Thymus (tissue), 11 donors: Measurements from ENCODE around the gene TRPV5. TPM values are rescaled to one million over a fixed set of nuclear protein-coding genes. Genes with fewer than 3 reads are reported as not detected.

Experiments
- DNase-seq, 9 donors: peaks; one replicate each; pipeline ENCODE4 v3.0.0-alpha.2; 2013; ENCODE audit warnings: low spot score in 9 of 9, low read depth in 6 of 9, missing footprints in 1 of 9
- H3K27ac ChIP-seq, 2 donors: one replicate each; pipeline ENCODE4 v1.5.1; 2013; ENCODE audit warnings: control low read depth in 1 of 2, low read depth in 1 of 2, low read length in 1 of 2, mild to moderate bottlenecking in 1 of 2, moderate library complexity in 1 of 2
- H3K27me3 ChIP-seq, 2 donors: one replicate each; pipeline ENCODE4 v1.5.1; 2013; ENCODE audit warnings: low read length in 1 of 2; ENCODE audit not compliant: control insufficient read depth in 2 of 2, insufficient read depth in 1 of 2
- H3K36me3 ChIP-seq, 2 donors: one replicate each; pipeline ENCODE4 v1.5.1; 2013; ENCODE audit warnings: low read length in 1 of 2, mild to moderate bottlenecking in 1 of 2, moderate library complexity in 1 of 2; ENCODE audit not compliant: control insufficient read depth in 2 of 2, insufficient read depth in 2 of 2
- H3K4me1 ChIP-seq, 2 donors: one replicate each; pipeline ENCODE4 v1.5.1; 2013; ENCODE audit warnings: low read length in 2 of 2; ENCODE audit not compliant: control insufficient read depth in 2 of 2, insufficient read depth in 2 of 2
- H3K4me3 ChIP-seq, 2 donors: one replicate each; pipeline ENCODE4 v1.5.1; 2013; ENCODE audit warnings: low read length in 2 of 2, control low read depth in 1 of 2, mild to moderate bottlenecking in 1 of 2
- H3K9me3 ChIP-seq, 2 donors: one replicate each; pipeline ENCODE4 v1.5.1; 2013; ENCODE audit warnings: low read length in 1 of 2, mild to moderate bottlenecking in 1 of 2; ENCODE audit not compliant: control insufficient read depth in 2 of 2, insufficient read depth in 1 of 2
- WGBS: extraction: QIAGEN DNeasy Blood & Tissue Kit; methylation state at CpG from one replicate; pipeline ENCODE4 v1.1.7; 2013; 5-methylcytosine and 5-hydroxymethylcytosine counted together
- polyA plus RNA-seq: library from polyadenylated mRNA; stranded (reverse); fragments of 200-250 nt; gene quantifications from one replicate; pipeline ENCODE4 v1.2.3, GENCODE V29; 2013
- total RNA-seq: library from RNA; stranded (reverse); fragments of 120-200 nt; gene quantifications from one replicate; pipeline ENCODE4 v1.2.4, GENCODE V29; 2013
- donor health status: healthy.

TRPV5 gene
- total and polyA plus RNA-seq, 2 donors: 0.02 to 0.05 TPM

DNA sequence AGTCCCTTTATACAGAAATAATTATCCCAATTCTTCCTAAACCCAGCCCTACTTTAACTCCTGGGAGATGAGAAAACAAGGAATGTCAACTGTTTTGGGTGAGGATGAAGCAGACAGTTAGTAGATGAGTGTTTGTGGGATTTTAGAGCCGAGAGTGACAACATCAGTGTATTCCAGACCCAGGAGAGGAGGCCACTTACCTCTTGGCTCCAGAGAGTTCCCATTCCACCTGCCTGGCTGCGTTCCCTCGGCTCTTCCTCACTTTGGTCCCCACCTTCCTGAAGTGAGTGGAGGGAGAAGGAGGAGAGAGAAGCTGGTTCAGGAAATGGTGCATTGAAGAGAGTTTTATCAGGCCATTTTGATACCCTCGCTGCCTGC, 28.0 kb upstream of the TRPV5 start:
- H3K36me3 ChIP-seq: no peaks in the 10 kb centered on the region
- WGBS: over 99% methylated on average over 4 of the region's 4 CpGs
- H3K4me3 ChIP-seq: no peak overlapping the region
- no peaks in the 10 kb centered on the region for H3K4me1 ChIP-seq
- DNase-seq: no peak
- no peaks in the 10 kb centered on the region for H3K27me3 ChIP-seq
- H3K27ac ChIP-seq: no peak overlapping the region
- no peaks in the 10 kb centered on the region for H3K9me3 ChIP-seq

DNA sequence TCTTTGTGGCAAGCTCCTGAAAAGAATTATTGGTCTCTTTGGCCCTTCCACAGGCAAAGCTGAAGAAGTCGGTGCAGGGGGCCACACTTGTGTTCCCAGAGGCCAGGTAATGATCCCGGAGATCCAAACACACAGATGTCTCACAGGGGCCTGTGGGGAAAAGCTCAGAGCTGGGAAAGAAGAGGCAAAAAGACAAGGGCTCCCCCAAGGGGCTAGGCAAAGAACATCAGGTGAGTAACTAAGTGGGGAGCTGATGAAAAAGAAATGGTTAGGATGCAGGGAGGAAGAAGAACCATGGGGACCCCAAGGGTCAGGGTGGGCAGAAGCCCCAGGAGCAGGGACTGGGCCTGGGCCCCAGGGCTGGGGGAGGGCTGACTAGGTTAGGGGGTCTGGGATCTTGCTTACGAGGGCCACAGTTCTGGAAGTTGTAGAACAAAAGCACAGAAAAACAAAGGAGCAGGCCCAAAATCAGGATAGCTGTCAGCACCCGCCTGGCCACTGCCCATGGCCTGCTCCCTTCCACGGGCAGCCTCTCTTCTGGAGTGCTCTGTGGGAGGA, 27.5 kb upstream of the TRPV5 start:
- no peaks in the 10 kb centered on the region for H3K4me1 ChIP-seq
- no peaks in the 10 kb centered on the region for H3K36me3 ChIP-seq
- no peak overlapping the region for H3K27ac ChIP-seq
- no peak overlapping the region for H3K4me3 ChIP-seq
- H3K27me3 ChIP-seq: no peaks in the 10 kb centered on the region
- WGBS: 95% methylated on average over 5 of the region's 5 CpGs
- no peaks in the 10 kb centered on the region for H3K9me3 ChIP-seq
- peak in 1 of 9 donors; percentile 25 for DNase-seq

DNA sequence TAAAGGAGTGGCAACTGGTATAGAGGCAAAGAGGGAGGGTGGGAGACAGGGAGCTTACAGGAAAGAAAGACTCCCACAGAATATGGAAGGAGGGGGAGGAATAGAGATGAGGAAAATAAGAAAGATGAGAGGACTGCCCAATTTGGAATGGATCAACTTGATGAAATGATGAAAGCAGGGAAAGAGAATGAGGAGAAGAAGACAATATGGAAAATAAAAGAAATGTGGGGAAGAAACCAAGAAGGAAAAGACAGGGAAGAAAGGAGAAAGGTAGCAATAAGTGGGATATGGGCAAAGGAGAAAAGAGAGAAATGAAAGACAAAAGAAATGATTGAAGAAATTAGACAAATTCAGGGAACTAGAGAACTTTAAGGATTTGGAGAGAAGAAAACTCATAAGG, 25.7 kb upstream of the TRPV5 start:
- no peak overlapping the region for H3K27ac ChIP-seq

DNA sequence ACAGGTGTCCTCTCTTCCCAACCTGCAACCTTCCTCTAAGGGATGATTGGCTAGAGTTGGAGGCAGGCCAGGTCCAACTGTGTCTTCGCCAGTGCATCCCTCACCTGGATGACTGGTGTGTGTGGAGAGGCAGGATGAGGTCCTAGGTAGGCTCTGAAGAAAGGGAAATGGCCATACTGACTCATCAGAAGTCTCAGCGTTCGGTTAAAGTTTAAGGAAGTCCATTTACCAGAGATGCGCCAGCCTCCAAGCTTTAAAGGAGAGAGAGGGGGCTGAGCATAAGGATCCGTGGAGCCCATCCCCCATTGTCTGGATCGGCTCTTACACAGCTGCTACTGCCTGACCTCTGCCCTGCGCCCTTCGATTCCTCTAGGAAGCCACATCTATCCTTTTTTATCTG, 24.2 kb upstream of the TRPV5 start:
- no peak for DNase-seq
- H3K27me3 ChIP-seq: no peaks in the 10 kb centered on the region
- WGBS: 78% methylated on average over 8 of the region's 8 CpGs
- no peak overlapping the region for H3K27ac ChIP-seq
- H3K4me3 ChIP-seq: no peak overlapping the region
- H3K9me3 ChIP-seq: peaks cover 1 to 7% of the 10 kb centered on the region in 2 donors
- no peaks in the 10 kb centered on the region for H3K36me3 ChIP-seq
- no peaks in the 10 kb centered on the region for H3K4me1 ChIP-seq

More for the DNA sequence above, 25.7 kb upstream of the TRPV5 start:
- Histone ChIP-seq H3K4me1 (no peaks in the 10 kb centered on the region), H3K36me3 (no peaks in the 10 kb centered on the region), H3K4me3 (no peak overlapping the region), H3K27me3 (no peaks in the 10 kb centered on the region), H3K9me3 (peaks cover 1 to 4% of the 10 kb centered on the region in 2 donors)
- DNase-seq: no peak

DNA sequence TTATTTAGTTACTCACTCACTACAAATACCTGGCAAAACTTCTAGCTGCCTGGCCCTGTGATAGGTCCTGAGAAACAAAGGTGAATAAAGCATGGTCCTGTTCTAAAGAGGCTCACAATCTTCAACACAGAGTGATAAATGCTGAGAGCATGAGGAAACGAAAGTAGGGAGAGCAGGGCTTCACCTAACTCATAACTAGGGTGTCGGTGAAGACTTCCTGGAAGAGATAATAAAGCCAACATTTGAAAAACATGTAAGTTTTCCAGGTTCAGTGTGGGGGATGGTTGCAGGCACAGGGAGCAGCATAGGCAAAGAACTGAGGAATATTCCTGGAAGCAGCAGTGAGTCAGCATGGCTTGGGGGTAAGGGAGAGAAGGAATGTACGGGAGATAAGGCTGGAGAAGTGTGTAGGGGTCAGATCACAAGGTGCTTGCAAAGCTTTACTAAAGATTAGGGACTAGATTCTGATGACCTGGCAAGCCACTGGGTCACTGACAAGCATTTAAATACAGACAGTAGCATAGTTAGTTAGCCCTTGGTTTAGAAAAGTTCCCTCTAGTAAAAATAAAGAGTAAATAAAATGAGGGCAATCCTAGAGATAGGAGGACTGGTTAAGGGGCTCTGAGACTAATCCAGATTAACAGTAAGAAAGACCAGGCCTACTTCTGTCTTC, 23.5 kb upstream of the TRPV5 start:
- no peak for DNase-seq
- no peak overlapping the region for H3K27ac ChIP-seq
- peaks cover 1 to 7% of the 10 kb centered on the region in 2 donors for H3K9me3 ChIP-seq
- no peaks in the 10 kb centered on the region for H3K27me3 ChIP-seq
- H3K36me3 ChIP-seq: no peaks in the 10 kb centered on the region
- H3K4me1 ChIP-seq: no peaks in the 10 kb centered on the region
- WGBS: 92% methylated on average over 3 of the region's 3 CpGs
- no peak overlapping the region for H3K4me3 ChIP-seq

DNA sequence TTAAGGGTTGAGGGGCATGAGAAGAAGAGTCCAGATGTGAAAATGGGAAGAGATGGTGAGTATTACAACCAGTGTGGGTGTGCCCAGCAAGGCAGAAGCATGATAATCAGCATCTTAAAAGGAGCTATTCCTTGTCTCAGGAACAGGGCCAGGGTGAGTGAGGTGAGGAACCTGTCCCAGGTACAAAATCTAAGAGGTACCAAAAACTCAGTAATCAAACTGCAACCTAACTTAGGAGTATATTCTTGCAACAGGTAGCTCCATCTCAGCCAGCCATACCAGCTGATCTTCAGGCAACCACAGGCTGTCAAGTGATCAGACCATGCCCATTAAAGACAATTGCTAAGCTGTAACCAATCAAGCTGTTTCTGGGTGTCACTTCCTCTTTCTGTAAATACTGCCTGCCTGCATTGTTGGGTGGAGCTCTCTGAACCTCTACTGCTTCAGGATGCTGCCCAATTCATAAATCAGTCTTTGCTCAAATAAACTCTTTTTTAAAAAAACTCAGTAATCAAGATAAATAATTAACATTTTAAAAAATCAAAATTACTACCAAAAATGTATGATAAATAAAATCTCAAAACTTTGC, 21.2 kb upstream of the TRPV5 start:
- Histone ChIP-seq H3K4me3 (no peak overlapping the region), H3K27me3 (no peaks in the 10 kb centered on the region), H3K9me3 (peaks cover 1 to 7% of the 10 kb centered on the region in 2 donors), H3K36me3 (no peaks in the 10 kb centered on the region), H3K4me1 (no peaks in the 10 kb centered on the region), H3K27ac (no peak overlapping the region)
- no peak for DNase-seq

DNA sequence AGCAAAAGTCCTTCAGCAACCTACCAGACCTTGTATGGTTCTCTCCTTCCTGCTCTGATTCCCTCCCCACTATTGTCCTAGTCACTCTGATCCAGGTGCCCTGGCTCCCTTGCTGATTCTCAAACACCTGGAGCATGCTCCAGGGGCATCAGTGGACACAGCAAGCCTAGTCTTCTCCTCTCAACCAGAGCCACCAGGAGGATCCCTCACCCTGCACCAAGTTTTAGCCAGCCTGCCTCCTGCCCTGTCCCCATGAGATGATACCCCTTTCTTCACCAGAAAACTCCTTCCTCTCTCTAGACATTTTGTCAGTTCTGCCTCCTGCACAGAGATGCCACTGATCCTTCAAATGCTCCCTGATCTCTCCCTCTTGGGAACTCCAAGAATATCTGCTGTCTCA, 16.7 kb upstream of the TRPV5 start:
- no peak for DNase-seq
- no peaks in the 10 kb centered on the region for H3K27me3 ChIP-seq
- H3K4me3 ChIP-seq: no peak overlapping the region

DNA sequence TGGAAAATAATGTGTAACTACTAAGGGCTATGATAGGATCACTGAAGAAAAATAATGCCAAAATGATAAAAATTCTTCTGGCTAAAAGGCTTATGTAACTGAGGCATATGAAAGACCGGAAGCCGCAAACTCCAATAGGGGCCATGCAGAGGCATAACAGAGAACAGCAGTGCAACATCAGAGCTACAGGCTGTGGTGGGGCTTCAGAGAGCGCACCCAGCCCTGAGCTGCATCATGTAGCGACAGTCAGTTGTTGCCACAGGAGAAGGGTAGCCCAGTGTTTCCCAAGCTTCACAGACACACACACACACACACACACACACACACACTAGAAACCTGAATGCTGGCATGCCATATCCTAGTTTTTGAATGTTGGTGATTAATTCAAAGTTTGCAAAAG, 15.1 kb upstream of the TRPV5 start:
- no peaks in the 10 kb centered on the region for H3K27me3 ChIP-seq
- H3K4me1 ChIP-seq: no peaks in the 10 kb centered on the region
- WGBS: 97% methylated on average over 4 of the region's 4 CpGs
- no peak overlapping the region for H3K4me3 ChIP-seq
- H3K36me3 ChIP-seq: no peaks in the 10 kb centered on the region
- no peak overlapping the region for H3K27ac ChIP-seq
- H3K9me3 ChIP-seq: no peaks in the 10 kb centered on the region
- DNase-seq: no peak

More for the DNA sequence above, 16.7 kb upstream of the TRPV5 start:
- H3K36me3 ChIP-seq: no peaks in the 10 kb centered on the region
- no peaks in the 10 kb centered on the region for H3K4me1 ChIP-seq
- no peak overlapping the region for H3K27ac ChIP-seq
- peaks cover 1 to 7% of the 10 kb centered on the region in 2 donors for H3K9me3 ChIP-seq

DNA sequence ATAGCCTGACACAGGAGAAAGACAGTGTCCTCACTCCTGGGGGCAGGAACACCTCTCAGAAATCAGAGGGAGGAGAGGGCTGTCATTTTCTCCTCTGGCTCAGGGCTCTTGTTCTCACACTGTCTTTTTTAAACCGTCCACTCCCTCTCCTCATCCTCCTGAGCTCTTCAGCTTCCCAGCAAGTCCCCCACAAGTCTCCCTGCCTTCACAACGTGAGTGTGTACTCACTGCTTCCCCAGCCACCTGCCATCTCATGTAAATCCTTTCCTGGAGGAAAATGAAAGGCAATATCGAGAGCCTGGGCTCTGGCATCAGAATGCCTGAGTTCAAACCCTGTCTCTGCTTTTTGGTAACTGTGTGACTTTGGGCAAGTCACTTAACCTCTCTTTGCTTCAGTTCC, 11.5 kb upstream of the TRPV5 start:
- Histone ChIP-seq H3K4me1 (no peaks in the 10 kb centered on the region), H3K27ac (no peak overlapping the region), H3K27me3 (no peaks in the 10 kb centered on the region), H3K9me3 (no peaks in the 10 kb centered on the region), H3K36me3 (no peaks in the 10 kb centered on the region), H3K4me3 (no peak overlapping the region)
- DNase-seq: no peak
- WGBS: 89% methylated on average over 3 of the region's 3 CpGs
